Astrocyte (in vitro differentiated cells and primary cell): ENCODE data around the gene QSOX2.

ENCODE experiments used
- CTCF ChIP-seq: IDR thresholded peaks from 2 replicates; pipeline ENCODE4 v1.5.1; 2011; ENCODE audit warnings: low read depth, mild to moderate bottlenecking, inconsistent platforms, low read length, moderate library complexity; ENCODE audit not compliant: insufficient read depth
- EZH2 ChIP-seq: IDR thresholded peaks from 2 replicates; pipeline ENCODE4 v1.6.1; 2012; ENCODE audit warnings: mild to moderate bottlenecking, low read length, inconsistent platforms; ENCODE audit not compliant: insufficient read depth

- TF ChIP-seq CTCF: no peak
- TF ChIP-seq EZH2: no peak
These were observed 38.0 kb downstream of the QSOX2 start for GRCh38 chr9:136207616-136208015.
